Measurements from ENCODE around the gene SENP1.

The SENP1 gene

GRCh38 chr12:48032597-48032996 is 73.3 kb downstream of the SENP1 start:
- DNase-seq: no peak

GRCh38 chr12:48031135-48031960 is 74.5 kb downstream of the SENP1 start:
- no peak for DNase-seq

- DNase-seq: no peak
Observed at GRCh38 chr12:48030173-48030650, 75.7 kb downstream of the SENP1 start.

GRCh38 chr12:48029491-48030172 is 76.2 kb downstream of the SENP1 start:
- no peak for DNase-seq

- DNase-seq: no peak
Observed at GRCh38 chr12:48028541-48029431, 77.1 kb downstream of the SENP1 start.

GRCh38 chr12:48027183-48028002 is 78.5 kb downstream of the SENP1 start:
- DNase-seq: no peak

- no peak for DNase-seq
Observed at GRCh38 chr12:48026060-48026827, 79.6 kb downstream of the SENP1 start.

- DNase-seq: no peak
Observed at GRCh38 chr12:48025281-48025680, 80.6 kb downstream of the SENP1 start.

GRCh38 chr12:48024735-48025134 is 81.1 kb downstream of the SENP1 start:
- no peak for DNase-seq

GRCh38 chr12:48023386-48023785 is 82.5 kb downstream of the SENP1 start:
- no peak for DNase-seq

- DNase-seq: no peak
Observed at GRCh38 chr12:48022676-48023385, 83.0 kb downstream of the SENP1 start.

- DNase-seq: no peak
Observed at GRCh38 chr12:48022180-48022521, 83.7 kb downstream of the SENP1 start.

- DNase-seq: no peak
Observed at GRCh38 chr12:48021485-48022179, 84.2 kb downstream of the SENP1 start.

GRCh38 chr12:48019639-48020265 is 86.1 kb downstream of the SENP1 start:
- DNase-seq: no peak

- DNase-seq: no peak
Observed at GRCh38 chr12:48018618-48018995, 87.3 kb downstream of the SENP1 start.

- no peak for DNase-seq
Observed at GRCh38 chr12:48017921-48018617, 87.8 kb downstream of the SENP1 start.

- DNase-seq: no peak
Observed at GRCh38 chr12:48017496-48017895, 88.4 kb downstream of the SENP1 start.

- DNase-seq: no peak
Observed at GRCh38 chr12:48016373-48017020, 89.4 kb downstream of the SENP1 start.

- no peak for DNase-seq
Observed at GRCh38 chr12:48015954-48016353, 89.9 kb downstream of the SENP1 start.
